GM12801 (cell line): Measurements from ENCODE around the gene CARMIL1.

Experiments
- CTCF ChIP-seq: IDR thresholded peaks from one replicate; pipeline ENCODE4 v1.5.1; 2011; ENCODE audit warnings: control low read depth; ENCODE audit not compliant: insufficient read length; ENCODE audit errors: extremely low read depth

The CARMIL1 gene

GRCh38 chr6:25435416-25435985, 156.3 kb downstream of the CARMIL1 start:
- no peak for TF ChIP-seq CTCF

- no peak for TF ChIP-seq CTCF
These were observed 157.6 kb downstream of the CARMIL1 start for GRCh38 chr6:25436760-25437159.

- TF ChIP-seq CTCF = no peak
These were observed 160.2 kb downstream of the CARMIL1 start for GRCh38 chr6:25439368-25439767.

- no peak for TF ChIP-seq CTCF
These were observed 162.6 kb downstream of the CARMIL1 start for GRCh38 chr6:25441663-25442270.

- no peak for TF ChIP-seq CTCF
These were observed 163.7 kb downstream of the CARMIL1 start for GRCh38 chr6:25442898-25443297.

- no peak for TF ChIP-seq CTCF
These were observed 167.8 kb downstream of the CARMIL1 start for GRCh38 chr6:25446830-25447569.

GRCh38 chr6:25447570-25447929, 168.4 kb downstream of the CARMIL1 start:
- TF ChIP-seq CTCF = no peak
